ENCODE results near the gene ROR2. TPM values are rescaled to one million over a fixed set of nuclear protein-coding genes. Genes with fewer than 3 reads are reported as not detected.

The ROR2 gene
- total RNA-seq, 1 experiment from 2014 or later = not detected

DNA sequence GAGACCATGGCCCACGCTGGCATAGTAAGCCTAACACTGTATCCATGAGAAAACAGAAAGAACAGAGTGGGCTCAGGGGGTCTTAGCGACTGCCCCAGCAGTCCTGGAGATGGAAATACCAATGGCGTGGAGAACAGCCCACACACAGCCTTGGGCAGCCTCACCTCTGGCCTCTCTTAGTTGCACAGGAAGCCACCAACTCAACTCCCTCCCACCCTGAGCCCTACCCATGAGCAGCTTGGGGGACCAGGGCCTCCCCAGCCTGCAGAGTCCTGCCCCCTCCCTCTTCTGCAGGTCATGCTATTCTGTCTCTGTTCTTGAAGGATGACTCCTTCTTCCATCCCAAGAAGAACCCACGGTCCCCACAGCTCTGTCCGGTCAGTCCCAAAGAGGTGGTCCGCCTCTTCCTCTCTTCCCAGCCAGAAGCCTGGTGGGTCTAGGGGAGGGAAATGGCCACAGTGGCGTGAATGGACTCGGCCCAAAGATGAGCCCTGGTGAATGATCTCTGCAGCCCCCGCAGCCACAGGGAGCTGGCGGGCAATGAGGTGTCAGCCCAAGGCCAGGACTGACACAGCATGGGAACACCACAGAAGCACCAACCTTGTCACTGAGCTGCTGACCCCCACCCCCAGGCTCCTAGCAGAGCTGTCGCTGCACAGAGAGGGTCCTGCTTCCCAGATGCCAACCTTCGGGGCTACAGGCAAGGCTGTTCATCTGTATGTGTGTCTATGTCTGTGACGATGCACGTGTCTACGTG is 131.2 kb downstream of the ROR2 start:
- no peaks in the 10 kb centered on the region for H3K36me3 Mint-ChIP-seq (ENCODE audit: insufficient read depth, unreplicated experiment)
- intact Hi-C loops (cut with micrococcal nuclease; ENCODE audit: unreplicated experiment) = no loop called here
- no peak for DNase-seq
- no TSS peak for BruUV-seq (replicated peaks)
- no peak overlapping the region for H3K4me3 Mint-ChIP-seq (ENCODE audit: low read depth, unreplicated experiment)
- no peaks in the 10 kb centered on the region for H3K4me1 Mint-ChIP-seq (ENCODE audit: low read depth, unreplicated experiment)
- H3K27ac Mint-ChIP-seq (ENCODE audit: unreplicated experiment) = no peak overlapping the region
- CTCF ChIA-PET = no interaction called here
- TF ChIP-seq, protein P1, sequence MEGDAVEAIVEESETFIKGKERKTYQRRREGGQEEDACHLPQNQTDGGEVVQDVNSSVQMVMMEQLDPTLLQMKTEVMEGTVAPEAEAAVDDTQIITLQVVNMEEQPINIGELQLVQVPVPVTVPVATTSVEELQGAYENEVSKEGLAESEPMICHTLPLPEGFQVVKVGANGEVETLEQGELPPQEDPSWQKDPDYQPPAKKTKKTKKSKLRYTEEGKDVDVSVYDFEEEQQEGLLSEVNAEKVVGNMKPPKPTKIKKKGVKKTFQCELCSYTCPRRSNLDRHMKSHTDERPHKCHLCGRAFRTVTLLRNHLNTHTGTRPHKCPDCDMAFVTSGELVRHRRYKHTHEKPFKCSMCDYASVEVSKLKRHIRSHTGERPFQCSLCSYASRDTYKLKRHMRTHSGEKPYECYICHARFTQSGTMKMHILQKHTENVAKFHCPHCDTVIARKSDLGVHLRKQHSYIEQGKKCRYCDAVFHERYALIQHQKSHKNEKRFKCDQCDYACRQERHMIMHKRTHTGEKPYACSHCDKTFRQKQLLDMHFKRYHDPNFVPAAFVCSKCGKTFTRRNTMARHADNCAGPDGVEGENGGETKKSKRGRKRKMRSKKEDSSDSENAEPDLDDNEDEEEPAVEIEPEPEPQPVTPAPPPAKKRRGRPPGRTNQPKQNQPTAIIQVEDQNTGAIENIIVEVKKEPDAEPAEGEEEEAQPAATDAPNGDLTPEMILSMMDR (IDR thresholded peaks at IDR 0.05; ENCODE audit: unreplicated experiment) = no peak
- no peaks in the 10 kb centered on the region for H3K9me3 Mint-ChIP-seq (ENCODE audit: low read depth, unreplicated experiment)
- H3K27me3 Mint-ChIP-seq (ENCODE audit: unreplicated experiment) = peaks cover 45% of the 10 kb centered on the region

- no peak for DNase-seq
- no peak overlapping the region for H3K27ac Mint-ChIP-seq (ENCODE audit: unreplicated experiment)
- TF ChIP-seq, protein P1 (IDR thresholded peaks at IDR 0.05; ENCODE audit: unreplicated experiment) = no peak
- intact Hi-C loops (cut with micrococcal nuclease; ENCODE audit: unreplicated experiment) = no loop called here
- H3K9me3 Mint-ChIP-seq (ENCODE audit: low read depth, unreplicated experiment) = no peaks in the 10 kb centered on the region
- CTCF ChIA-PET = no interaction called here
- BruUV-seq (replicated peaks) = no TSS peak
- no peak overlapping the region for H3K4me3 Mint-ChIP-seq (ENCODE audit: low read depth, unreplicated experiment)
- peaks cover 39% of the 10 kb centered on the region for H3K27me3 Mint-ChIP-seq (ENCODE audit: unreplicated experiment)
- no peaks in the 10 kb centered on the region for H3K36me3 Mint-ChIP-seq (ENCODE audit: insufficient read depth, unreplicated experiment)
- H3K4me1 Mint-ChIP-seq (ENCODE audit: low read depth, unreplicated experiment) = no peaks in the 10 kb centered on the region
Observed at GRCh38 chr9:91818225-91818585, 131.8 kb downstream of the ROR2 start.

DNA sequence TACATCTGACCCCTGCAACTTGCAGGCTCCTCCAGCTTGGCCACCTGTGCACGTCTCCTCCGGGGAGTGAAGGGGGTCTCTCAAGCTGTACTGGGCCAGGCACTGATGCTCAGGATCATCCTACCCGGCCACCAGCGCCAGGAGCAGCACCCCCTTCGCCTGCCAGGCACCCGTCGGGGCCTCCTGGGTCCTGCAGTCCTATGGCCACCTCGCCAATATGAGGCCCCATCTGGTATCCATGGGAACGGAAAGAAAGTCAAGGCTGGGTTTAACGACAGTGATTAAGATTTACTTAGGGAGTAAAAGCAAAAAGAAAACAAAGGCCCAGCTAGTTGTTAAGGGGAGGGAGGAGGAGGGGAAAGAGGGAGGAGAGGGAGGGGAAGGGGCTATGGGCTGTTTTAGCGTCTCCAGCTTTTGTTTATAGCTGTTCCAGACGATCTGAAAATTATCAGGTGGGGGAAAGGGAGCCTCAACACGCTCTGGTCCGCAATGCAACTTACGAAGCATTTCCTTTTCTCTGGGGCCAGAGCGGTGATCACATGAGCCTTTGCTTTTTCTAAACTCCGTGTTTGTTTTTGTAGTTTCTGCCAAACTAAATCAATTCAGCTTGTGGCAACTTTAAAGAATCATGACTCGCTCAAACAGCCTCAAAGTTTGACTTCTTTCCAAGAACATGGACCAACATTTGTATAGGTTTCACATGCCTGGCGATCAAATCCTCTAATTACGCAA is 132.4 kb downstream of the ROR2 start:
- Mint-ChIP-seq H3K4me3 (ENCODE audit: low read depth, unreplicated experiment) (no peak overlapping the region), H3K36me3 (ENCODE audit: insufficient read depth, unreplicated experiment) (no peaks in the 10 kb centered on the region), H3K4me1 (ENCODE audit: low read depth, unreplicated experiment) (no peaks in the 10 kb centered on the region), H3K27me3 (ENCODE audit: unreplicated experiment) (peaks cover 33% of the 10 kb centered on the region), H3K27ac (ENCODE audit: unreplicated experiment) (no peak overlapping the region), H3K9me3 (ENCODE audit: low read depth, unreplicated experiment) (no peaks in the 10 kb centered on the region)
- DNase-seq = no peak
- TF ChIP-seq, protein P1 (IDR thresholded peaks at IDR 0.05; ENCODE audit: unreplicated experiment) = no peak
- intact Hi-C loops (cut with micrococcal nuclease; ENCODE audit: unreplicated experiment) = no loop called here
- CTCF ChIA-PET = interaction anchor here (0.6 kb wide), 1 partner anchor 373 kb away, joined by 5 read pairs; no protein-coding TSS in a partner anchor
- no TSS peak for BruUV-seq (replicated peaks)

DNA sequence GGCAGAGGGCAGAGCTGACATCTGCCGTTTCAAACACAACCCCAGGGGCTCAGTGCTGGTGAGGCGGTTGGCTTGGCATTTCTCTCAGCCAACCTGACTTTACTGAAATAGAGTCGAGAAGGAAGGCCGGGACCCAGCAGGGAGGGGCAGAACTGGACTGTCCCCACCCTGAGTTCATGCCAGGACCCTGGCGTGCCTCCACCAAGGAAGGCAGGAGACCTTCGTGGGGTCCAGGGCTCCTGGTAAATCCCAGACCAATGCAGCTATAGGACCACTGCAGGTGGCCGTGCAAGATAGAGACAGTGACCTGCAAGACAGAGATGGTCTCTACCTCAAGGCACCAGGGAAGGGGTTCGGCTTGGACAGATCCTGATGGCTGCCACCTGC is 132.9 kb downstream of the ROR2 start:
- TF ChIP-seq, protein P1 (IDR thresholded peaks at IDR 0.05; ENCODE audit: unreplicated experiment) = no peak
- Mint-ChIP-seq H3K9me3 (ENCODE audit: low read depth, unreplicated experiment) (no peaks in the 10 kb centered on the region), H3K4me1 (ENCODE audit: low read depth, unreplicated experiment) (no peaks in the 10 kb centered on the region), H3K27ac (ENCODE audit: unreplicated experiment) (no peak overlapping the region), H3K4me3 (ENCODE audit: low read depth, unreplicated experiment) (no peak overlapping the region), H3K36me3 (ENCODE audit: insufficient read depth, unreplicated experiment) (no peaks in the 10 kb centered on the region), H3K27me3 (ENCODE audit: unreplicated experiment) (peaks cover 28% of the 10 kb centered on the region)
- no TSS peak for BruUV-seq (replicated peaks)
- intact Hi-C loops (cut with micrococcal nuclease; ENCODE audit: unreplicated experiment) = no loop called here
- no peak for DNase-seq
- CTCF ChIA-PET = interaction anchor here (0.6 kb wide), 1 partner anchor 373 kb away, joined by 5 read pairs; no protein-coding TSS in a partner anchor
